Astrocyte (in vitro differentiated cells and primary cell): Measurements from ENCODE around the gene CDH13. TPM values are rescaled to one million over a fixed set of nuclear protein-coding genes. Genes with fewer than 3 reads are reported as not detected.

Experiments used
- DNase-seq: peaks from one replicate; pipeline ENCODE4 v3.0.0-alpha.2; 2010; ENCODE audit warnings: low read depth
- FAIRE-seq: peaks from 2 replicates; lab custom pipeline; 2011; peaks lifted over from hg19 to GRCh38; lab: Jason Lieb, UNC
- H2AFZ ChIP-seq: 2 replicates; pipeline ENCODE4 v1.6.0; 2012; ENCODE audit warnings: low read depth, low read length, inconsistent platforms
- H3K27ac ChIP-seq: 2 replicates; pipeline ENCODE4 v1.5.1; 2011; ENCODE audit warnings: low read depth, low read length, inconsistent platforms
- H3K27me3 ChIP-seq: 2 replicates; pipeline ENCODE4 v1.6.0; 2011; ENCODE audit warnings: low read length, inconsistent platforms; ENCODE audit not compliant: insufficient read depth
- H3K36me3 ChIP-seq: 2 replicates; pipeline ENCODE4 v1.5.1; 2011; ENCODE audit warnings: low read length, inconsistent platforms; ENCODE audit not compliant: insufficient read depth
- H3K4me1 ChIP-seq: 2 replicates; pipeline ENCODE4 v1.5.1; 2011; ENCODE audit warnings: low read length, inconsistent platforms; ENCODE audit not compliant: insufficient read depth
- H3K4me2 ChIP-seq: 2 replicates; pipeline ENCODE4 v1.6.0; 2012; ENCODE audit warnings: low read length, inconsistent platforms
- H3K4me3 ChIP-seq: 2 replicates; pipeline ENCODE4 v1.5.1; 2011; ENCODE audit warnings: low read depth, mild to moderate bottlenecking, low read length, inconsistent platforms; ENCODE audit not compliant: insufficient read depth
- H3K79me2 ChIP-seq: 2 replicates; pipeline ENCODE4 v1.6.0; 2012; ENCODE audit warnings: mild to moderate bottlenecking, low read length, inconsistent platforms; ENCODE audit not compliant: insufficient read depth
- H3K9ac ChIP-seq: 2 replicates; pipeline ENCODE4 v1.6.0; 2012; ENCODE audit warnings: mild to moderate bottlenecking, low read length, inconsistent platforms
- H3K9me3 ChIP-seq: 2 replicates; pipeline ENCODE4 v1.5.1; 2012; ENCODE audit warnings: low read depth, mild to moderate bottlenecking, low read length, inconsistent platforms; ENCODE audit not compliant: insufficient read depth
- H4K20me1 ChIP-seq: 2 replicates; pipeline ENCODE4 v1.6.0; 2012; ENCODE audit warnings: low read length, inconsistent platforms; ENCODE audit not compliant: insufficient read depth
- H3K27ac Mint-ChIP-seq: one replicate; pipeline ENCODE4 v1.8.0; 2021; ENCODE audit warnings: mild to moderate bottlenecking, mixed read lengths; ENCODE audit not compliant: unreplicated experiment
- H3K27me3 Mint-ChIP-seq: one replicate; pipeline ENCODE4 v1.8.0; 2021; ENCODE audit warnings: low read depth, mixed read lengths; ENCODE audit not compliant: unreplicated experiment
- H3K36me3 Mint-ChIP-seq: one replicate; pipeline ENCODE4 v1.8.0; 2021; ENCODE audit warnings: low read depth, mixed read lengths; ENCODE audit not compliant: unreplicated experiment
- H3K4me1 Mint-ChIP-seq: one replicate; pipeline ENCODE4 v1.8.0; 2021; ENCODE audit warnings: low read depth, mixed read lengths; ENCODE audit not compliant: unreplicated experiment
- H3K4me3 Mint-ChIP-seq: one replicate; pipeline ENCODE4 v1.8.0; 2021; ENCODE audit warnings: mild to moderate bottlenecking, moderate library complexity, mixed read lengths; ENCODE audit not compliant: unreplicated experiment
- H3K9me3 Mint-ChIP-seq: one replicate; pipeline ENCODE4 v1.8.0; 2021; ENCODE audit warnings: mild to moderate bottlenecking, mixed read lengths; ENCODE audit not compliant: unreplicated experiment
- CTCF ChIP-seq: IDR thresholded peaks from 2 replicates; pipeline ENCODE4 v1.5.1; 2011; ENCODE audit warnings: low read depth, mild to moderate bottlenecking, inconsistent platforms, low read length, moderate library complexity; ENCODE audit not compliant: insufficient read depth
- EZH2 ChIP-seq: IDR thresholded peaks from 2 replicates; pipeline ENCODE4 v1.6.1; 2012; ENCODE audit warnings: mild to moderate bottlenecking, low read length, inconsistent platforms; ENCODE audit not compliant: insufficient read depth
- total RNA-seq: library from RNA; stranded (reverse); gene quantifications from 2 replicates; pipeline ENCODE4 v1.2.1, GENCODE V29; 2021

The CDH13 gene
- total RNA-seq, 1 donor from 2014 or later = 41.7 TPM

DNA sequence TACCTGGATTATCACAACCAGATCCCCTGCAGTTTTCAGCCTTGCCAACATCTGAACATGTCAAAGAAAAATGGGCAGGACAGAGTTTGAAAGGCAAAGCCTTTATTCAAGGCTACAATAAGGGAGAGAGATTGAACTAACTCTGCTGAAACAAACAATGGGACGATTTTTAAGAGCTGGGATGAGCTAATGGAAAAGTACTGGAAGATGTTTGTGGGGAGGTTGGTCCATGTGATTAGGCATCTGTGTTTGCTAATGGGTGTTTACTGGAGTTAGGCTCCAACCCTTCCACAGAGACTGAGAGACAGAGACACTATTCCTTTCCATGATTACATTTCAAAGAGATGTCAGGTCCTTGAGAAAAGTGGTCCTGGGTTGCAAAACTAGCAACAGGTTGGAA, 1146.0 kb downstream of the CDH13 start:
- Histone ChIP-seq H3K4me3 (no peak overlapping the region), H3K27ac (no peak overlapping the region), H3K4me1 (no peaks in the 10 kb centered on the region), H3K4me2 (no peak overlapping the region), H3K36me3 (no peaks in the 10 kb centered on the region), H3K9me3 (no peaks in the 10 kb centered on the region), H3K9ac (no peak overlapping the region), H3K79me2 (no peaks in the 10 kb centered on the region), H4K20me1 (no peaks in the 10 kb centered on the region), H3K27me3 (no peaks in the 10 kb centered on the region), H2AFZ (no peak overlapping the region)
- DNase-seq (no peak), FAIRE-seq (no peak)
- TF ChIP-seq EZH2 = no peak
- no peak for TF ChIP-seq CTCF
- no peak overlapping the region for H3K27ac Mint-ChIP-seq
- peaks cover 3% of the 10 kb centered on the region for H3K27me3 Mint-ChIP-seq
- H3K4me1 Mint-ChIP-seq = no peaks in the 10 kb centered on the region
- peaks cover 5% of the 10 kb centered on the region for H3K9me3 Mint-ChIP-seq
- no peak overlapping the region for H3K4me3 Mint-ChIP-seq
- H3K36me3 Mint-ChIP-seq = no peaks in the 10 kb centered on the region

- Histone ChIP-seq H3K4me2 (no peak overlapping the region), H3K4me1 (no peaks in the 10 kb centered on the region), H3K36me3 (no peaks in the 10 kb centered on the region), H3K27ac (no peak overlapping the region), H3K4me3 (no peak overlapping the region), H4K20me1 (no peaks in the 10 kb centered on the region), H3K79me2 (no peaks in the 10 kb centered on the region), H3K27me3 (no peaks in the 10 kb centered on the region), H3K9me3 (no peaks in the 10 kb centered on the region), H3K9ac (no peak overlapping the region), H2AFZ (no peak overlapping the region)
- no peaks in the 10 kb centered on the region for H3K36me3 Mint-ChIP-seq
- FAIRE-seq (no peak), DNase-seq (no peak)
- TF ChIP-seq EZH2 (no peak), CTCF (no peak)
- H3K4me1 Mint-ChIP-seq = no peaks in the 10 kb centered on the region
- peaks cover 5% of the 10 kb centered on the region for H3K9me3 Mint-ChIP-seq
- H3K4me3 Mint-ChIP-seq = no peak overlapping the region
- peaks cover 3% of the 10 kb centered on the region for H3K27me3 Mint-ChIP-seq
- no peak overlapping the region for H3K27ac Mint-ChIP-seq
Measured at GRCh38 chr16:83774066-83774465, 1147.3 kb downstream of the CDH13 start.

- H3K27me3 ChIP-seq = no peaks in the 10 kb centered on the region
- Mint-ChIP-seq H3K27ac (no peak overlapping the region), H3K4me3 (no peak overlapping the region), H3K4me1 (peaks cover 2% of the 10 kb centered on the region), H3K27me3 (peaks cover 6% of the 10 kb centered on the region), H3K36me3 (no peaks in the 10 kb centered on the region), H3K9me3 (peaks cover under 1% of the 10 kb centered on the region)
- peaks cover 8% of the 10 kb centered on the region for H3K4me1 ChIP-seq
- FAIRE-seq = no peak
- H3K4me3 ChIP-seq = no peak overlapping the region
- H3K9ac ChIP-seq = no peak overlapping the region
- DNase-seq = no peak
- H3K36me3 ChIP-seq = no peaks in the 10 kb centered on the region
- H3K9me3 ChIP-seq = no peaks in the 10 kb centered on the region
- H3K27ac ChIP-seq = no peak overlapping the region
- peaks cover 5% of the 10 kb centered on the region for H4K20me1 ChIP-seq
- H3K79me2 ChIP-seq = no peaks in the 10 kb centered on the region
- H2AFZ ChIP-seq = no peak overlapping the region
- no peak overlapping the region for H3K4me2 ChIP-seq
- TF ChIP-seq CTCF = no peak
- no peak for TF ChIP-seq EZH2
Measured at GRCh38 chr16:83776944-83777343, 1150.2 kb downstream of the CDH13 start.
